Embryonic facial prominence (tissue), 1 donor: Measurements from ENCODE around the gene ANKRD31.

ENCODE experiments used
- DNase-seq: peaks from one replicate; pipeline ENCODE4 v3.0.0-alpha.2; 2016; ENCODE audit errors: extremely low spot score

ANKRD31 gene

DNA sequence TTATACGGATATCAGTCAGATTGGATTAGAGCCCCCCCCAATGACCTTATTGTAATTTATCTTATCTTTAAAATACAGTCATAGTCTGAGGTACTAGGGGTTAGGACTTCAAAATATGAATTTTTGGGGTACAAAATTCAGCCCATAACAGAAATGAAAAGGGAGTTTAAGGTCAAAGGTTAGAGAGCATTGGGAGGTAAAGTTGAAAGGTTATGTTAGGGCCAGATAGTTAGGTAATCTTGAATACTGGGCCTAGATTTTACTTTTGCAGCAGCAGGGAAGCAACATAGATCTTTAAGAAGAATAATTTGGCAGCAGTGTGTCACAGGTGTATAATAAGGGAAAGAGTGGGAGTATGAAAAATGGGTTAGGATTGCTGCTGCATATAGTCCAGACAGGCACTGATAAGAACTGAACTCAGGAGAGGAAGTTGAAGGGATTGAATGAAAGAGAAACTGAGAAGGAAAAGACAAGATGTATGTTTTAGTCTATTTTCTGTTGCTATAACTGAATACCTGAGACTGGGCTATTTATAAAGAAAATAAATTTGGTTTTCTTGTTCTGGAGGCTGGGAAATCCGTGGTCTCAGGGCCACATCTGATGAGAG, 173.7 kb downstream of the ANKRD31 start:
- DNase-seq: no peak

- no peak for DNase-seq
Measured at GRCh38 chr5:75059912-75060545, 176.6 kb downstream of the ANKRD31 start.

DNA sequence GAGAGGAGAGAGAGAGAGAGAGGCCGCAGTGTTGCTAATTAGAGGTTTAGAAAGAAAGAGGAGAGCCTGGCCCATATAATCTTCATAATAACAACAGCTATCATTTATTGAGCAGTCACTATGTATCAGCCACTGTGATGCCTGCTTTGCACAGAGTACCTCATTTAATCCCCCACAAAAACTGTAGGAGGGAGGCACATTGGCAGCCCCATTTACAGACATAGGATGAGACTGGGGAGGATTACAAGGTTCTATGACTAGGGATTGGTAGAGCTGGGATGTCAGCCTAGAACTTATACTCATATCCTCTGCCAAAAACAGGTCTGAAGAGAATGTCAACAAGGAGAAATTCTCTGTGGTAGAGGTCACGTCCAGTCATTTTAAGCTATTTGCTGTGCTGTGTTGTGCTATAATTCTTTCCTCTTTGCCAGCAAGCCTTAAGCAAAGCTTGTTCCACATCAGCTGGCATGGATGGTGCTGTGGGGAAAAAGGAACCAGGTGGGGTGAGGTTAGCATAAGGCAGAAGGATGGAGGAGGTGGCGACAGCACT, 177.6 kb downstream of the ANKRD31 start:
- DNase-seq: no peak

- DNase-seq: no peak
Measured at GRCh38 chr5:75057561-75057960, 179.1 kb downstream of the ANKRD31 start.

DNA sequence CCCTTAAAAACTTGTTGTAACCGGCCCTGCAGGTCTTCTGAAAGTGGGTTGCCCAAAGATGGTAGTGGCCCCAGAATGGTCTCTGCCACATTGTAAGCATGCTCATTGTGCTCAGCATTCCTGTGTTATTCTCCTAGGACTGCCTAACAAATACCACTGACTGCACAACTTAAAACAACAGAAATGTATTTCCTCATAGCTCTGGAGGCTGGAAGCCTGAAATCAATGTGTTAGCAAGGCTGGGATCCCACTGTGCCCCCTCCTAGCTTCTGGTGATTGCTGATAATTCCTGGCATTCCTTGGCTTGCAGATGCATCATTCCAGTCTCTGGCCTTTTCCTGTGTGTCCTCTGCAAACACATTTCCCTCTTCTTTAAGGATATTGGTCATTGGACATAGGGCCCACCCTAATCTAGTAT, 180.9 kb downstream of the ANKRD31 start:
- no peak for DNase-seq

DNA sequence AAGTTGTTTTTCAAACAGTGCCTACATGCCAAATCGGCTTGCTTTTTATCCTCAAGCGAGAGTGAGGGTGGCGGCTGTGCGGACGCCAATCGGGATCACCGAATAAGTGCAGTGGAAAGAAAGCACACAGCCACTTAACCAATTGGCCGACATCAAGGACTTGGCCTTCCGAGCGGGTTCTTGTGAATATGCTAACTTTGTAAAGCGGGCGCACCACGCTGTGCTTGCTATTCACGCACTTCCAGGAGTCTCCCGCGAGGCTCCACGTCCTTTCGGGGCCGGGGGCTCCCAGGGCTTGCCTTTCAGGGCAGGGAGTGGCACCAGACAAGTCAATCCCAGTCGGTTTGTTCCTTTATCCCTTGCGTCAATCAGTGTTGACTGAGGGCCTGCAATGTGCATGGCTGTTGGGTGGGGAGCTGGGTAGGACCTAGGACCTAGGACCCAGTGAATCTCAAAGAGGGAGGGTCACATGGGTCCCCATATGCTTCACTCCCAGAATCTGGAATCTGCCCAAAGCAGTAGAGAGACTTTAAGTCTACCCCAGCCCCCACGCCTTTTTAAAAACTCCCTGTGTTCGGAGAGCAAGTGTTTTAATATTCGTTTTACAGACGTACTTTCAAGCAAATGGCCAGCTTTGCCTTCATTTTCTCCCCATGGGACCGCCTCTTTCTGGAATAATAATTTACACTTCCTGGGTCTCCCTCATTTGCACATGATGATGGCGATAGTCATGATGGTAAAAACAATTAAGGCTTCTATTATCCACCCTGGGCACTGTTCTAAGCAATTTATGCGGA, 182.3 kb downstream of the ANKRD31 start:
- no peak for DNase-seq

GRCh38 chr5:75053304-75054133, 183.2 kb downstream of the ANKRD31 start:
- no peak for DNase-seq

DNA sequence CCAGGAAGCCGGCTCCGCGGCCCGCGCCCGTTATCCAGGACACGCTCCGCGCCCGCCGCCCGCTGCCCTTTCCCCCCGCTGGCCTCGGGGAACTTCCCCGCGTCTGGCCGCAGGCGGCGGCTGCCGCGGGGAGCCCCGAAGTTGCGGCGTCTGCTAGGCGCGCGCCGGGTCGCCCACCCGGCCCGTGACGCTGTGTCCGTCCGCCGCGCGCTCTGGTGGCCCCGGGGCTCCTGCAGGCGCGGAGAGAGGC, 183.7 kb downstream of the ANKRD31 start:
- DNase-seq: no peak

GRCh38 chr5:75052192-75053053, 184.3 kb downstream of the ANKRD31 start, which contains the start of gene GCNT4:
TSS of gene GCNT4 (minus strand) at chr5:75052558. CDS start at chr5:75030037, 22,521 bp downstream.
- DNase-seq: no peak

GRCh38 chr5:75051217-75051751, 185.4 kb downstream of the ANKRD31 start:
- no peak for DNase-seq

DNA sequence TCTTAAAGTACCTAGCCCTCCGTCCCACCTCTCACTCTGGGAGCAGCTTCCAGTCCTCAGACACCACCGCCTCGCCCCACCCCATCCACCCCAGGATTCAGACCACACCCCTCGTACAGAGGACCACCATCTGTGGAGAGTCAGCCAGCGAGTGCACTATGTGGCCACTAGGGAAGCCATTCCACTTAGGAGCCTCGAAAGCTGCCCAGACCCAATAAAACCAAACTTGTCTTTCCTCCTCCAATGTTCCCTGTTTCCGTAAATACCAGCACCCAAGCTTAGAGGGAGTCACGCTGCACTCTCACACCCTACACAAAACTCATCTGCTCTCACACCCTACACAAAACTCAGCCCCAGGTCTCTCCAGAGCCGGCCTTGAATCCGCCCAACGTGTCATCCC, 186.3 kb downstream of the ANKRD31 start:
- DNase-seq: no peak

DNA sequence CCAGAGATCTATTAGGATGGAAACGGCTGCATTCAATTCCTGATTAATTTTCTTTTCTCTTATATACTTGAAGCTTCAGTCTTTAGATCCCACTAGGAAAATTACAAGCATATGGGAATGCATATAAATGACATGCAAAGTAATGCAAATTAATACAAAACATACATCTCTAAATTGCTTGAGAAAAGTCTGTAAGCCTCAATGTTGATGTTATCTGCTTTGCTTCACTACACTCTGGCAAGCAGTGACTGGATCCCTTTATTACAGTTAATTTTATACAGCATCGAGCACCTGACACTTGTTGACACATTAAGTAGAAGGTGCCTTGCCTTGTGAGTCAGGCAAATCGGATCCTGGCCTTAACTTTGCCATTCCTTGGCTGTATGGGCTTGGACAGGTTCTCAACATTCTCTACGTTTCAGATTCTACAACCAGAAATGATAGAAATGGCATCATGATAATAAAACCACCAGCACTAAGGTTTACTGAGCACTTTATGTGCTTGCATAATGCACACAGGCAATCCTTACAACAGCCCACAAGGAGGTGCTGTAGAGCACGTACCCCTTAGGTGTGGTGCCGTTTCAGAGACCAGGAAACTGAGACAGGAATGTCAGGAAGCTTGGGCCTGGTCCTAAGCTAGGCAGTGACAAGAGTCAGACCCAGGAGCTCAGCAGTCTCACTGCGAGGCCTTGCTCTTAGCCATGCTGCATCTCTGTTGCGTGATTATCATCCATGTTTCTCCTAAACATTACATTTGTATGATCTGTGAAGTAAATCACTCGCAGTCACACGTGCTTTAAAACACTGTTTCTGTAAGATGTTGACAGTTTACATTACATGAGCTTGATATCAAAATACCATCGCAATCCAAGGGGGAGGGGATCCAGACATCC, 187.0 kb downstream of the ANKRD31 start:
- DNase-seq: no peak

GRCh38 chr5:75048457-75048953, 188.2 kb downstream of the ANKRD31 start:
- no peak for DNase-seq

GRCh38 chr5:75047356-75047755, 189.3 kb downstream of the ANKRD31 start:
- DNase-seq: no peak

GRCh38 chr5:75046366-75047142, 190.1 kb downstream of the ANKRD31 start:
- no peak for DNase-seq

- no peak for DNase-seq
Measured at GRCh38 chr5:75045071-75045470, 191.6 kb downstream of the ANKRD31 start.

DNA sequence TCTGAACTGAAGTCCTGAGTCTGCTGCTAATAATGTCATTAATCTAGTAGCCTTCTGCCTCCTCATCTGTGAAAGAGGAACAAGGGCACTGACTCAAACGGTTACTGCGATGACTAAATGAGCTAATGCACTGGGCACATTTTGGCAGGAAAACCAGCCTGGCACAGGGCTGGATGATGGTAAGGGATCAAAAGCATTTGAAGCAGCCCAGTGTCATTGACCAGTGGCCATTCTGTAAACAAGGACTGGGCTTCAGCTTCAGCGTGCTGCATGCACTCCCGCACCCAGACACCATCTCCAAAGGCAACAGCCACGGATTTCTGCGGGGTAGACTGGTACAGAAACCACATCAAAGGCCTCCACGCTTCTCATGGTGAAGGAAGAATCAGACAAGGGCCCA, 192.3 kb downstream of the ANKRD31 start:
- no peak for DNase-seq

DNA sequence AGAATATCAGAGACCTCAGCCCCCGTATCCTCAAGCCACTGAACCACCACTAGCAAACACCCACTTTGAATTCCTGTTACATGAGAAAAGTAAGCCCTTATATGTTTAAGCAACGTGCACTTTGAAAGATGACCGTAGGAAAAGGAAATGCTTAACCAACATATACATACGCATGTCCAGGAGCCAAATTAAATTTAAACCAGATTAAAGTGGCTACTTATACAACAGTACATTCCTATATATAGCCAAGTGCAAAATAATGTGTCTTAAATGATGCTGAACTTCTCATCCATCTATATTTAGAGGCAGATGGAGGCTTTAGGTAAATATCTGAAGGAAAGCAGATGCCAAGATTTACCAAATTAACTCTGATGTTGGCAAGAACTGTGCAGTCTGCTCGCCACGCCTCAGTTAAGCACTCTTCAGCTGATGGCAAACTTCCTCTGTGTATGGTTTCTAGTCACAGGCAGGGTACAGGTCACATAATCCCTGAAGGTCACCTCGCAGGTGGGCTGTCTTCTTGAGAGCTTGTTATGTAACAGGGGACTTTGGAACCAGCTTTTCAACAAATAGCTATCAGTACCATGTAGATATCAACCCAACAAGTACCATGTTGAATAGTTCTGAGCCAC, 192.9 kb downstream of the ANKRD31 start:
- DNase-seq: no peak
